T-helper 2 cell (primary cell): ENCODE measurements around the gene ACP1.

Source experiments
- DNase-seq, 5 experiments: peaks; one replicate each; pipeline versions ENCODE4 v3.0.0 to v3.0.0-alpha.2; 2012 to 2022

The ACP1 gene

GRCh38 chr2:256094-256493, 8.7 kb upstream of the ACP1 start:
- no peak for DNase-seq

- no peak for DNase-seq
Measured at GRCh38 chr2:257429-257828, 7.3 kb upstream of the ACP1 start.

- no peak for DNase-seq
Measured at GRCh38 chr2:257842-258241, 6.9 kb upstream of the ACP1 start.

- DNase-seq = no peak
Measured at GRCh38 chr2:258933-259332, 5.8 kb upstream of the ACP1 start.

GRCh38 chr2:259789-260331, 4.9 kb upstream of the ACP1 start:
- DNase-seq = no peak

GRCh38 chr2:260507-261161, 4.1 kb upstream of the ACP1 start:
- peak in 1 of 5 experiments; percentile 49 for DNase-seq

- no peak for DNase-seq
Measured at GRCh38 chr2:262117-262516, 2.6 kb upstream of the ACP1 start.

- DNase-seq = peak in 1 of 5 experiments; percentile 11
Measured at GRCh38 chr2:263022-263738, 1.6 kb upstream of the ACP1 start.

- peak; percentile 36 to 67 (median 56) for DNase-seq
Measured at GRCh38 chr2:263774-264492, 814 bp upstream of the ACP1 start, which contains the start of gene SH3YL1. TSS of gene SH3YL1 (minus strand) at chr2:264032. CDS start at chr2:263984, 48 bp downstream.

- DNase-seq = no peak
Measured at GRCh38 chr2:268323-268722, 3.6 kb downstream of the ACP1 start.

GRCh38 chr2:269356-270030, 4.7 kb downstream of the ACP1 start:
- DNase-seq = no peak

- DNase-seq = no peak
Measured at GRCh38 chr2:270861-271260, 6.1 kb downstream of the ACP1 start.

- no peak for DNase-seq
Measured at GRCh38 chr2:271917-272316, 7.2 kb downstream of the ACP1 start.

- no peak for DNase-seq
Measured at GRCh38 chr2:273333-273732, 8.6 kb downstream of the ACP1 start.

GRCh38 chr2:274503-274902, 9.8 kb downstream of the ACP1 start:
- no peak for DNase-seq

- no peak for DNase-seq
Measured at GRCh38 chr2:275466-275865, 10.7 kb downstream of the ACP1 start.

- no peak for DNase-seq
Measured at GRCh38 chr2:278312-278926, 13.7 kb downstream of the ACP1 start.

- no peak for DNase-seq
Measured at GRCh38 chr2:278927-279320, 14.2 kb downstream of the ACP1 start.

GRCh38 chr2:279366-279765, 14.6 kb downstream of the ACP1 start:
- no peak for DNase-seq

GRCh38 chr2:279956-280649, 15.4 kb downstream of the ACP1 start:
- DNase-seq = no peak

GRCh38 chr2:280650-281110, 15.9 kb downstream of the ACP1 start:
- no peak for DNase-seq

- no peak for DNase-seq
Measured at GRCh38 chr2:281381-281780, 16.6 kb downstream of the ACP1 start.
